Suprapubic skin (tissue), 4 donors: ENCODE data around the gene CPT2.

Experiments
- CTCF ChIP-seq, 2 donors: fragments of 200-600 bp in 1 of 2; fragments of 450-650 bp in 1 of 2; sonication (generic) in 1 of 2; IDR thresholded peaks; one replicate each; pipeline ENCODE4 v1.5.1; 2016 to 2019; ENCODE audit warnings: antibody characterized with exemption in 2 of 2, mild to moderate bottlenecking in 1 of 2, moderate library complexity in 1 of 2
- EP300 ChIP-seq: sonication (generic); formaldehyde crosslinking; IDR thresholded peaks from one replicate; pipeline ENCODE4 v1.6.1; 2017; ENCODE audit warnings: antibody characterized with exemption
- POLR2A ChIP-seq, 2 donors: fragments of 450-650 bp; IDR thresholded peaks; one replicate each; pipeline ENCODE4 v1.6.1; 2017; ENCODE audit warnings: antibody characterized with exemption in 2 of 2, mild to moderate bottlenecking in 2 of 2, moderate library complexity in 2 of 2
- POLR2AphosphoS5 ChIP-seq, 3 donors: sonication (generic); formaldehyde crosslinking; IDR thresholded peaks; one replicate each; pipeline ENCODE4 v1.6.1; 2017; ENCODE audit warnings: antibody characterized with exemption in 3 of 3

GRCh38 chr1:53147174-53147573, 49.5 kb upstream of the CPT2 start:
- TF ChIP-seq CTCF (IDR thresholded peaks at IDR 0.05) (no peak), POLR2AphosphoS5 (IDR thresholded peaks at IDR 0.05) (no peak), POLR2A (IDR thresholded peaks at IDR 0.05) (no peak), EP300 (no peak)
